GM19438 (cell line): ENCODE measurements around the gene OR2Y1.
"Not testable (repeated sequence)": the region's sequence is repeated elsewhere in the genome, so short reads cannot be mapped to it uniquely, and the experiment has no call there.

Experiments
- ATAC-seq: cut with Tn5 transposase; IDR thresholded peaks from one replicate; pipeline ENCODE4 v1.9.1; 2021; ENCODE audit warnings: low read depth; ENCODE audit not compliant: unreplicated experiment

Gene OR2Y1

DNA sequence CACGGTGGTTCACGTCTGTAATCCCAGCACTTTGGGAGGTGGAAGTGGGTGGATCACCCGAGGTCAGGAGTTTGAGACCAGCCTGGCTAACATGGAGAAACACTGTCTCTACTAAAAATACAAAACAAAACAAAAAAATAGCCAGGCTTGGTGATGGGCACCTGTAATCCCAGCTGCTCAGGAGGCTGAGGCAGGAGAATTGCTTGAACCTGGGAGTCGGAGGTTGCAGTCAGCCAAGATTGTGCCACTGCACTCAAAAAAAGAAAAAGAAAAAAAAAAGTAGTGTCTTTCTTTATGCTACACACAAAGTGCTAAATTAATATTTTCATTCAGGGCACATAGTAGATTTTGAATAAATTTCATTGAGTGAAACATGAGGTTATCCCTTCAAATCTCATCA lies 1.1 kb upstream of the OR2Y1 start:
- ATAC-seq: not testable (repeated sequence)

DNA sequence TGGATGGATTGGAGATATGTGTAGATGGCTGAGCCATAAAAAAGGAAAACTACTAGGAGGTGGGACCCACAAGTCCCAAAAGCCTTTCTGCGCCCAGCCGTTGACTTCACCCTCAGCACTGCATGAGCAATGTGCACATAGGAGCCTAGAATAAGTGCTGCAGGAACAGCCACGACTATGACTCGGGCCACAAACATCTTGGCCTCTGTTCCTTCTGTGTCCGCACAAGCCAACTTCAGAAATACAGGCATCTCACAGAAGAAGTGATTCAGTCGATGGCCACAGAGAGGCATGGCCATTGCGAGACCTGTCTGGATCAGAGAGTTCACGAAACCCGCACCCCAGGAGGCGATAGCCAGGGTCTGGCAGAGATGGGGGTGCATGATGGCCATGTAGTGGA lies 587 bp downstream of the OR2Y1 start:
- ATAC-seq: no peak

DNA sequence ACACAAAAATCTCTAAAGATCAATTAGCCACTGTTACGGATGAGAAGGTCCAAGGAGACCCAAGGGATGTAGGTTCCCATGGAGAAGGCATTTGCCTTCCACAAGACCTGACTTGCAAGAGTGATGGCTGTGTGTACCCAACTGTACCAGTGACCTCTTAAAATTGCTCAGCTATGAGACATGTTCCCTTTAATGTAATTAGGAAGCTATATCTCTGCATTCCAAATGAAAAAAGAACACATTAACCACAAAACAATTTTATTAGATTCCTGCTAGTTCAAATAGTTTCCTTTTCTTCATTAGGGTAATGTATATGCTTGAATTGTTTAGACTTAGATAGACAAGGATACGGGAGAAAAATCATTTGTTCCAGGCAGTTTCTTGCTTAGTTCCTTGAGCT lies 3.3 kb downstream of the OR2Y1 start:
- ATAC-seq: no peak

DNA sequence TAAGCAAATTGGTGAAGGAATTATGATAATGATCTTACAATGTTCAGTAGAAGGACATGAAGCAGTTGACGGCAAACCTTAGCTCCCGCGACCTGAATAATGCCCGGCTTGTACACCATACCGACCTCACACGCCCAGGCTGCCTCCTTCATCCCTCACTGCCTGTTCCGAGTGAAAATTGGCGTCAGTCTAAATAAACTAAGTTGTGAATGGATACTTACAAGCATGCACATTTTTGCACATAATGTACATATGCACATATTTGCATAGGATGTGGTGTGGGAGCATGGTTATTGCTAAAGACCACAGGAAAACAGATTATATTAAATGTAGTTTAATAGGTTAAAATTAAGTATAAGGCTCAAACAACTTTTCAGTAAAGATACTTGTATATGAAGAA lies 14.9 kb downstream of the OR2Y1 start:
- ATAC-seq: no peak

DNA sequence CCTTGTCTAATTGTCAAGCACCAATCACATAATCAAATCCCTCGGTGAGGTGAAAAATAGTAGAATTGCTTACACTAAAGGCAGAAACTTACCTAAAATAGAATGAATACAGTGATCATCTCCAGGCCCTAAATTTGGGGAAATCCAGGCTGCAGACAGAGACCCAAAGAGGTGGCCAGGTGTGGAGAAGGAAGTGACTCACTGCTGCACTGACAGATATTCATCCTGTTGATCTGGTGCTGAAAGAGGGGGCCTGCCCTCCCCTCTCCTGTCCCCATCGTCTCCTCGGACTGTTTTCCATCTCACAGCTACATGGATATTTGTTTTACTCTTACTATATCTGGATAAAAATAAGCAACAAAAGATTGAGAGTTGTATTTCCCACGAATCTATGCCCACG lies 15.9 kb downstream of the OR2Y1 start:
- ATAC-seq: no peak

DNA sequence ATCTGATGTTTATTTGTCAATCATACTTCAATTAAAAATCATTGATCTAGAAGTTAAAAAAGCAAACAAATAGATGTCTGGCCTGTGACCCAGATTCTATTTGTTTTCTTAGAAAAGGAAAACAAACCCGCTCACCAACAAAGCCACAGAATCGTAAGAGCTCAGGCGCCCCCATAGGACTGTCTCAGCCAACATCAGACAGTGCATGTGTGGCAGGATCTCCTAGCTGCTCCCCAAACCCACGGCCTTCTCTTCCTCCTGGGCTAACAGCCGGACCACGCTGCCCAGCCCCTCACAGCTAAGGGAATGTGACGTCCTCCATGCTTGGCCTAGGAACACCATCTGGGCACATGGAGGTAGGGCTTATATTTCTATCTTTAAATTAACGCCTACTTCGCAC lies 19.4 kb downstream of the OR2Y1 start:
- ATAC-seq: no peak

DNA sequence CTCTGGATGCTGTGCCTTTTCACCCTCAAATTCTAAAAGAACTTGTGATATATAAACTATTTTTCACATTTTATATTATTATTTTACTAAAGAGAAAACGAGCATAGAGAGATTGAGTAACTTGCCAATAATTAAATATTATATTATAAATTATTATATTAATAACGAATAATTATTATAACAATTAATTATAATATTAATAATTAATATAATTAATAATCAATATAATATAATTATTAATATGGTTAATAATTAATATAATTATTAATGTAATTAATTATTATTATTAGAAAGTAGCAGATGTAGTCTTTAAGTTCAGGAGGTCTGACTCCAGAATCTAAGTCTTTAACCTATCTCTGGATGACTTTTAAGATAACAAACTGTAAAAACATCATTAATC lies 20.1 kb downstream of the OR2Y1 start:
- no peak for ATAC-seq

DNA sequence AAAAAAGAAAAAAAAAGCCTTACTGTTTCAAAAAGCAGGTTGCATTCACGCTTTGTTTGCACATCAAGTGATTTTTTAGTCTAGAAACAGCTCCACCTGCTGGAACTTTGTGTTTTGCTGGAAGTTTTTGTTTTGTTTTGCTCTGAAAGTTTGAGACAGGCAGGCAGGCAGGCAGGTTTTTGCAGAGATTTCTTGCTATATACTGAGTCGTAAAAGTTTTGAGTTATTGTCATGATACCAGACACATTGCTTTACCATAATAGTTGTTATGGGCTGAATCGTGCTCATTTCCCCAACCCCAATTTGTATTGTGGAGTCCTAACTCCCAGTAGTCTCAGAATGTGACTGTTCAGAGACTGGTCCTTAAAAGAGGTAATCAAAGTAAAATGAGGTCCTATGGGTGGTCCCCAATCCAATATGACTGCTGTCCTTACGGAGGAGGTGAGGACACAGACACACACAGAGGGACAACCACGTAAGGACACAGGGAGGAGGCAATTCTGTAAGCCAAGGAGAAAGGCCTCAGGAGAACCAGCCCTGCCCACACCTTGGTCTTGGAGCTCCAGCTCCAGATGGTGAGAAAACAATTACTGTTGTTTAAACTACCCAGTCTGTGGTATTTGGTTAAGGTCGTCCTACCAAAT lies 20.9 kb downstream of the OR2Y1 start:
- no peak for ATAC-seq

DNA sequence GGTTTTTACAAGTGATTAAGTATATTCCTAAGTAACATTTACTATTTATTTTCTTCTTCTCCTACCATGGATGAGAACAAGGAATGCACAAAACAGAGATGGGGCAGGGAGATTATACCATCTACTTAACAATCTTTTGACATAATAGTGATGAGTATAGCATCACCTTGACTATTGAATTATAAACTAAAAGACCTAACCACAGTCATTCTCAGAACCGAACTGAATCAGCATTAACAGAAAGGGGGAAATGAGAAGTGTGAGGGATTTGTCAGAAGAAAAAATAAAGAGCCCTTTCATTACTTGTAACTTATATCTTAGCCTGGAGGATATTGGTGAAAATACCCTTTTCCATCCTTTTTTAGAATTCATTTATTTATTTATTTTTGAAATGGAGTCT lies 21.9 kb downstream of the OR2Y1 start:
- ATAC-seq: no peak

DNA sequence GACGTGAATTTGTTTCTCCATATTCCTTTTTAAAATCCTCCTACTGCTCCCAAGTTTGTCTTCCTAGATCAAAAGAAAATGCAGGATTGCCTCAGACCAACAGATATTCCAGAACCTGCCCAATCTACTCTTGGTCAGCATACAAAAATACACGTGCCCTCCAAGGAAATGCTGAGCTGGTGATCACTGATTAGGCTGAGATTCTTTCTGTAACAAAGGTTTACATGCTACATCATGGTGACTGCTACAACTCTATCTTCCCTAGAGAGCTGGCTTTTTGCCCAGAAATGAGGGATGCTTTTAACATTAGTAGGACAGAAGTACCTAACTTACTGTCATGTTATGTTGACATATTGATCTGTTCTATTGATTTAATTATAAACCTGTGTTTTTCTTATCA lies 35.5 kb downstream of the OR2Y1 start:
- ATAC-seq: no peak

DNA sequence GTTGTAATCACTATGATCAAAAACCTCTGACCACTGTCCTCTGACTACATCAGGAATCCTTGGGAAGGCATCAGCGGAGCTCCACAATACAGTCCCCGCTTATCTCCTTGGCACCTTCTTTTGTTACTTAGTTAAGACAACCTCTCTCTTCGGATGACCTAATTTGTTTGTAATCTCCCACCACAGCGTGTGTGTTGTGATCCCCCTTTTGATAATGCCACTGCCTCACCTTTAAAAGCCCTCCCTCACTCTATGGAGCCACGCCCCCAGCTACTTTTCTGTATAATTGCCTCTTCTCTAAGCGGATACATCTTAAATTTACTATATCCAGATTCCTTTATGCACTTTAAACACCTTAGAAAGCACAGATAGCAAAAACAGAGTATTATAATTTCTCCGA lies 35.9 kb downstream of the OR2Y1 start:
- ATAC-seq: no peak

DNA sequence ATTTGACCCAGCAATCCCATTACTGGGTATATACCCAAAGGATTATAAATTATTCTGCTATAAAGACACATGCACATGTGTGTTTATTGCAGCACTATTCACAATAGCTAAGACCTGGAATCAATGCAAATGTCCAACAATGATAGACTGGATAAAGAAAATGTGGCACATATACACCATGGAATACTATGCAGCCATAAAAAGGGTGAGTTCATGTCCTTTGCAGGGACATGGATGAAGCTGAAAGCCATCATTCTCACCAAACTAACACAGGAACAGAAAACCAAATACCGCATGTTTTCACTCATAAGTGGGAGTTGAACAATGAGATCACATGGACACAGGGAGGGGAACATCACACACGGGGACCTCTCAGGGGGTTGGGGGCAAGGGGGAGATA lies 36.5 kb downstream of the OR2Y1 start:
- ATAC-seq: not testable (repeated sequence)

DNA sequence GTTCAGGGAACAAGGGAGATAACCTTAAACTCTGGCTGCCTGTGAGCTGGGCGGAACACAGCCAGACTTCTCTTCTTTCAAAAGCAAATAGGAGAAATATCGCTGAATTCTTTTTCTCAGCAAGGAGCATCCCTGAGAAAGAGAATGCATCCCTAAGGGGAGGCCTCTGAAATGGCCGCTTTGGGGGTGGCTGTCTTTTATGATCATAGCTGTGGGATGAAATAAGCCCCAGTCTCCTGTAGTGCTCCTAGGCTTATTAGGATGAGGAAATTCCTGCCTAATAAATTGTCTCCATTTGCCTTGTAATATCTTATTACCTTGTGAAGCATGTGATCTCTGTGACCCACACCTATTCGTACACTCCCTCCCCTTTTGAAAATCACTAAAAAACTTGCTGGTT lies 39.4 kb downstream of the OR2Y1 start:
- ATAC-seq: not testable (repeated sequence)

DNA sequence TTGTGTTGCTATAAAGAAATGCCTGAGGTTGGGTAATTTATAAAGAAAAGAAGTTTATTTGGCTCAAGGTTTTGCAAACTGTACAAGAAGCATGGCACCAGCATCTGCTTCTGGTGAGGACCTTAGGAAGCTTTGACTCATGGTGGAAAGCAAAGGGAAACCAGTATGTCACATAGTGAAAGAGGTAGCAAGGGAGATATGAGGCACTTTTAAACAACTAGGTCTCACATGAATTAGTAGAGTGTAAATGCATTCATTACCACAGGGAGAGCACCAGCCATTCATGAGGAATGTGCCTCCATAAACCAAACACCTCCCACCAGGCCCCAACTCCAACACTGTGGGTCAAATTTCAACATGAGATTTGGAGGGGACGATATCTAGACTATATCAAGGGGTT lies 40.8 kb downstream of the OR2Y1 start:
- ATAC-seq: no peak

DNA sequence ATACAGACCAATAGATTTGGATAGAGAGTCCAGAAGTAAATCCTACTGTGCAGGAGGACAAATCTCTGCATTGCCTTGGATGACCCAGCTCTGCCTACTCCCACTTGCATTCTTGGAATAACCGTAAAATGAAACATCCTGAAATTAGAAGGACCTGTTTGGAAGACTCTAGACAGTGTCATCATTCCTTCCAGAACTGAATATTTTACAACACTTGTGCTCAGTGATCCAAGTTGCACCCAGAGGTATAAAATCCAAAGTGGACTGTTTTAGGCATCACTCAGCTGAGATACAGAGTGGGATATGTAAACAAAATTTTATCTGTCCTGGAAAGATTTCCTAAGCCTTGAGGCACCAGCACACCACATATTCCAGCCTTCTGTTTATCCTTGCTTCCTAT lies 43.7 kb downstream of the OR2Y1 start:
- no peak for ATAC-seq

DNA sequence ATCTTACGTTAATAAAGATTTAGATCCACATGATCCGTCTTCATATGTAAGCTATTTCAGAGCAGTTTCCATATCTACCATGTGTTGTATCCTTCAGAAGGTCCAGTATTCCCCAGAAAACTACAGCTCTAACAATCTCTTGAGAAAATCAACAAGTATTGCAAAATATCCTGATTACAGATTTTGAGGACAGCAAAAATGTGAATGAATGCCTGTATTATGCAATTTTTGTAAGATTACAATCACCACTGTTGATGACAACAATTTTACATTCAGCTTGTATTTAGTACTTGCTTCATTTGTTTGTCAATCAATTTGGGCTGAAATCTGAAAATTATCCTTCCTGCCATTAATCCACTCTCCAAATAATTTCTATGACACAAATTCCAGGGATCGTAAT lies 47.4 kb downstream of the OR2Y1 start:
- no peak for ATAC-seq

DNA sequence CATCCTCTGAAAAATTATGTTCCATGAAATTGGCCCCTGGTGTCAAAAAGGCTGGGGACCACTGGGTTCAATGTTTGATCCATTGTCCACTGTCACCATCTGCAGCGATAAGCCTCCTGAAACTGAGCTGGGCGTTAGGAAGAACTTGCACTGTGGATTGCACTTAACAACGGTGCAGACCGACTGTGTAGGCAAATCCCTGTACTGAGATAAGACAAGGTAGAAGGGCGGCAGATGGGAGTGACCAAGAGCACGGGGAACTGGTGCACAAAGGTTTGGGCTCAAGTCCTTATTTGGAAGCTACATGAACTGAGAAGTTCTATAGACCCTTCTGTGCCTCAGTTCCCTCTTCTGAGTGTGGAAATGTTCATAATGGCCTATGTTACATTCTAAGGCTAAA lies 48.8 kb downstream of the OR2Y1 start:
- ATAC-seq: no peak

DNA sequence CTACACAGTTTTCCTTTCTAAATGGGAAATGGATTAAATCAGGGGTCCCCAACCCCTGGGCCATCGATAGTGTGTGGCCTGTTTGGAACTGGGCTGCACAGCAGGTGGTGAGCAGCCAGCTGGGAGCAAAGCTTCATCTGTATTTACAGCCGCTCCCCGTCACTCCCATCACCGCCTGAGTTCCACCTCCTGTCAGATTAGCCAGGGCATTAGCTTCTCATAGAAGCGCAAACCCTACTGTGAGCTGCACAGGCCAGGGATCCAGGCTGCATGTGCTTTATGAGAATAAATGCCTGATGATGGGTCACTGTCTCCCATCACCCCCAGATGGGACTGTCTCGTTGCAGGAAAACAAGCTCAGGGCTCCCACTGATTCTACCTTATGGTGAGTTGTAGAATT lies 49.3 kb downstream of the OR2Y1 start:
- ATAC-seq: no peak

DNA sequence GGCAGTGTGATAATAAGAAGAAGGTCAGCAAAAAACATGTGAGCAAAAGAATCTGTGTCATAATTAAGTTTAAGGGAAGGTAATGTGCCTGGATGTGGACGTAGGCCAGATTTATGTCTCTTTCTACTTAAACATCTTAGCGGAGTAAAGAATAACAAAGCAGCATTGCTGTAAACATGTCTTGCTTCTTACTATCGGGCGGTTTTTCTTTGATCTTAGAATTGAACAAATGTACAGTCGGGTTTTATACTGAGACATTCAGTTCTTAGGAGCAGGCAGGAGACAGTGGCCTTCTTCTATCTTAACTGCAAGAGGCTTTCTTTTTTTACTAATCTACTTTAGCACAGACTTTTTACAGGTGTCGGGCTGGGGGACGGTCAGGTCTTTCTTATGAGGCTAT lies 50.1 kb downstream of the OR2Y1 start:
- ATAC-seq: no peak
